Suprapubic skin (tissue), 3 donors: ENCODE results near the gene RETREG1.
"Not testable (repeated sequence)": the region's sequence is repeated elsewhere in the genome, so short reads cannot be mapped to it uniquely, and the experiment has no call there.

Experiments used
- CTCF ChIP-seq, 2 donors: fragments of 200-600 bp in 1 of 2; fragments of 450-650 bp in 1 of 2; sonication (generic) in 1 of 2; IDR thresholded peaks; one replicate each; pipeline ENCODE4 v1.5.1; 2016 to 2019; ENCODE audit warnings: antibody characterized with exemption in 2 of 2, mild to moderate bottlenecking in 1 of 2, moderate library complexity in 1 of 2
- POLR2A ChIP-seq, 2 donors: fragments of 450-650 bp; IDR thresholded peaks; one replicate each; pipeline ENCODE4 v1.6.1; 2017; ENCODE audit warnings: antibody characterized with exemption in 2 of 2, mild to moderate bottlenecking in 2 of 2, moderate library complexity in 2 of 2

GRCh38 chr5:16436065-16436682 lies 180.6 kb downstream of the RETREG1 start:
- TF ChIP-seq CTCF, POLR2A (IDR thresholded peaks at IDR 0.05): not testable (repeated sequence)
